BJ (cell line): ENCODE results near the gene GPHN. TPM values are rescaled to one million over a fixed set of nuclear protein-coding genes. Genes with fewer than 3 reads are reported as not detected.

ENCODE experiments used
- CTCF ChIA-PET: fragments of 350-600 bp; formaldehyde crosslinking; extraction: SDS; loops from one replicate; lab custom pipeline; 2021; ENCODE audit warnings: antibody characterized with exemption, inconsistent platforms; lab: Yijun Ruan, JAX
- POLR2A ChIA-PET: fragments of 300-600 bp; sonication (Branson Sonifier 250); formaldehyde crosslinking; extraction: SDS; loops from one replicate; lab custom pipeline; 2021; ENCODE audit warnings: antibody characterized with exemption; lab: Charles Lee
- DNase-seq: peaks from one replicate; pipeline ENCODE4 v3.0.0-alpha.2; 2011; ENCODE audit warnings: low read depth
- H3K27me3 ChIP-seq: 2 replicates; pipeline ENCODE4 v1.6.0; 2011; ENCODE audit warnings: low read length; ENCODE audit not compliant: control insufficient read depth, insufficient read depth
- H3K36me3 ChIP-seq: 2 replicates; pipeline ENCODE4 v1.5.1; 2011; ENCODE audit warnings: low read length; ENCODE audit not compliant: control insufficient read depth, insufficient read depth
- H3K4me3 ChIP-seq: 2 replicates; pipeline ENCODE4 v1.5.1; 2011; ENCODE audit warnings: low read depth, mild to moderate bottlenecking, control low read depth, low read length
- CTCF ChIP-seq: IDR thresholded peaks from 2 replicates; pipeline ENCODE4 v1.5.1; 2011; ENCODE audit warnings: low read depth, mild to moderate bottlenecking, control low read depth, inconsistent platforms, low read length, moderate library complexity; ENCODE audit not compliant: insufficient read depth
- polyA plus RNA-seq: library from polyadenylated mRNA; depleted of rRNA; stranded (reverse); fragments of >200 nt; gene quantifications from 2 replicates; pipeline ENCODE4 v1.2.3, GENCODE V29; 2011

GPHN gene
- polyA plus RNA-seq, 1 experiment: 7.7 TPM

DNA sequence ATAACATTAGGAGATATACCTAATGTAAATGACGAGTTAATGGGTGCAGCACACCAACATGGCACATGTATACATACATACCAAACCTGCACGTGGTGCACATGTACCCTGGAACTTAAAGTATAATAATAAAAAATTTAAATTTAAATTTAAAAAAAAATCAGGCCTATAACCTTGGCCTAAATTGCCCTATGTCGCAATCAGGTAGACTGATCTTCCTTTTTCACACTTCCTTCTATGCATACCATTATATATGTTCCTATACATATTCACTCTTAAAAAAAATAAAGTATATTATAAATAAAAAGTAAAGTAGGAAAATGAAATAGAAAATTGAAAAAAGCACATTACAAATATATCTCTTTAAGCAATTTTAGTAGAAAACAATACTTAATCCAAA lies 563.6 kb downstream of the GPHN start:
- POLR2A ChIA-PET: no interaction called here
- CTCF ChIA-PET: no interaction called here
- TF ChIP-seq CTCF: no peak
- Histone ChIP-seq H3K27me3 (no peaks in the 10 kb centered on the region), H3K4me3 (no peak overlapping the region), H3K36me3 (no peaks in the 10 kb centered on the region)
- DNase-seq: no peak

- POLR2A ChIA-PET: no interaction called here
- Histone ChIP-seq H3K27me3 (no peaks in the 10 kb centered on the region), H3K36me3 (no peaks in the 10 kb centered on the region), H3K4me3 (no peak overlapping the region)
- no peak for TF ChIP-seq CTCF
- DNase-seq: no peak
- CTCF ChIA-PET: interaction anchor here (1.7 kb wide), 1 partner anchor 9 kb away, joined by 4 read pairs; no protein-coding TSS in a partner anchor
These were observed 570.0 kb downstream of the GPHN start for GRCh38 chr14:67077921-67078320.

DNA sequence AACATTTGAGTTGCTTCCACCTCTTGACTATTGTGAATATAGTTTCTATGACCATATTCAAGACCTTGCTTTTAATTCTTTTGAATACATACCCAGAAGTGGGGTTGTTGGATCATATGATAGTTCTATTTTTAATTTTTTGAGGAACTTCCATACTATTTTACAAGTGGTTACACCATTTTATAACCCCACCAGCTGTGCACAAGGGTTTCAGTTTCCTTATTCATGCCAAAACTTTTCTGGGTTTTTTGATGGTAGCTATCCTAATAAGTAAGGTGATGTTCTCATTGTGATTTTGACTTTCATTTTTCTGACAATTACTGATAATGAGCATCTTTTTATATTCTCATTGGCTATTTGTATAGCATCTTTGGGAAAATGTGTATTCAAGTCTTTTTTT lies 571.9 kb downstream of the GPHN start:
- ChIA-PET POLR2A (no interaction called here), CTCF (interaction anchor here (0.5 to 0.9 kb wide), 3 partner anchors 34 to 211 kb away, joined by 3 to 4 read pairs (median 4); no protein-coding TSS in a partner anchor)
- Histone ChIP-seq H3K36me3 (no peaks in the 10 kb centered on the region), H3K4me3 (no peak overlapping the region), H3K27me3 (no peaks in the 10 kb centered on the region)
- TF ChIP-seq CTCF: no peak
- no peak for DNase-seq

DNA sequence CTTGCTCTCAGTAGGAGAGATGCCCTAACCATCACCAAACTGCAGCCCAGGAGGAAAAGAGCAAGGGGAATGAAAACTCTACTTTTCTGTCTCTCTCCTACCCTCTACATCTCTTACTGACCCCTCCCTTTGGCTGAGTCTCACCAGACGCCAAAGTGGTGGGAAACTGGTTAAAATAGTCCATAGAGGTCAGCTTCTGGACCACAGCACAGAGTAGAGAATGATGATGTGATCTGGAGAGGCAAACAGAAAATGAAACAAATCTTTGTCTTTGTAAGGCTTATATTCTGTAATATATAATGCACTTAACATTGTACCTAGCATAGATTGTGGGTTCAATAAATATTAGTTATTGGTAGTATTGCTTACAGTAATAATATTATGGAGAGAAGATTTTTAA lies 600.3 kb downstream of the GPHN start:
- H3K4me3 ChIP-seq: no peak overlapping the region
- ChIA-PET POLR2A (no interaction called here), CTCF (no interaction called here)
- H3K36me3 ChIP-seq: no peaks in the 10 kb centered on the region
- no peak for TF ChIP-seq CTCF
- DNase-seq: no peak
- no peaks in the 10 kb centered on the region for H3K27me3 ChIP-seq

DNA sequence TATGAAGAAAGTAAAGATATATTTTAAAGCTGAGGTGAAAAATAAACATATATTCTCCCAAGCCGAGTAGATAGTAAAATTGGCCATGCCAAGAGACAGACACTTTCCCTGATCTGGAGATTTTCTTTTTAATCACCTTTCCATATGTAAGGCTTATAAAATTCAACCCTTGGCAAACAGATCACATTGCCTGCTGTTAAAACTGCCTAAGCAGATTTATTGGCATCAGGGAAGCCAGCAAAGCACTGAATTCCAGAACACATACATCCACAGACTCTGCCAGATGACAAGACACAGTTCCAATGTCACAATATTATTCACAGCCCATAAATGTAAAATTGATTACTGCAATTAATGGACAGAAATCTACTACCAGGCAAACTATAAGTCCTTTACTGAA lies 603.1 kb downstream of the GPHN start:
- DNase-seq: no peak
- no peaks in the 10 kb centered on the region for H3K36me3 ChIP-seq
- no peak overlapping the region for H3K4me3 ChIP-seq
- POLR2A ChIA-PET: no interaction called here
- CTCF ChIA-PET: no interaction called here
- TF ChIP-seq CTCF: no peak
- no peaks in the 10 kb centered on the region for H3K27me3 ChIP-seq
